Measurements from ENCODE around the gene DRAXIN. TPM values are rescaled to one million over a fixed set of nuclear protein-coding genes. Genes with fewer than 3 reads are reported as not detected.

The DRAXIN gene
- total RNA-seq, 1 donor from 2014 or later = 1.7 TPM

DNA sequence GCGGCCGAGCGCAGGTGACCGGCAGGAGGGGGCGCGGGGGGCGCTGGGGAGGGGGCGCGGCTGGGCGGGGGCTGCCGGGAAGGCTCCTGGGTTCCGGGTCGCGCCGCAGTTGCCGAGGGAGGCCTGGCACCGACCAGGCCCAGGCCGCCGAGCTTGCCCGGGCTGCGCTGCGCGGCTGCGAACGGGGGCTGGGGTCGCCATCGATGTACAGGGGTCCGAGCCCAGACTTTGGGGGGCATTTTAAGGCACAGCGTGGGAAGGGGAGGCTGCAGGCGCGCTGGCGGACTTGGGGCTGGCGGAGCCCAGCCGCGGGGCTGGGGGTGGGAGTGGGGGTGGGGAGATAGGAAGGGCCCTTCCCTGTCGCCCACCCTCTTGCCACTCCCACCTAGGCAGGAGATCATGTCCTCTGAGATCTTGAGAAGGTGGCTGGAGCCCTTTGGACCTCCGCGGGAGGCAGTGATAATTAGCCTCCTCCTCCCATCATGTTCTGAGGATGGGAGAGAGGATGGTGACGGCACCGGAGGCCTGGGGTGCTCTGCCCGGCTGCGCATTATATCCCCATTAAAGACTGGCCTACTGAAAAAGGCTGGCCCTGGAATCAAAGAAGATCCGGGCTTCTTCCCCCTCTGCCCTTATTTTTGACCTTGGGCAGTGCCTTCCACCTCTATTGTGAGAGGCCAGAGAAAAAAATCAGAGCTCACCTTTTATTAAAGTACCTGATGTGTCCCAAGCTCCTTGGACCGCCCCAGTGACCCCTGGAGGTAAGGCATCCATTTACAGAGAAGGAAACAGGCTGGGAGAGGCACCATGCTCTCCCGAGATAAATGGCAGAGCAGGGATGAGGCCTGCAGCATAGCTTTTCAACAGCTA is 36.3 kb upstream of the DRAXIN start:
- no peaks in the 10 kb centered on the region for H3K9me3 ChIP-seq (ENCODE audit: insufficient read depth, low read depth, low read length)
- Mint-ChIP-seq H3K4me1 (ENCODE audit: low read depth, unreplicated experiment) (peaks cover 6% of the 10 kb centered on the region), H3K27ac (ENCODE audit: unreplicated experiment) (no peak overlapping the region), H3K9me3 (ENCODE audit: unreplicated experiment) (no peaks in the 10 kb centered on the region), H3K27me3 (ENCODE audit: low read depth, unreplicated experiment) (peaks cover 6% of the 10 kb centered on the region), H3K4me3 (ENCODE audit: unreplicated experiment) (peak overlapping the region; percentile 82), H3K36me3 (ENCODE audit: low read depth, unreplicated experiment) (peaks cover 8% of the 10 kb centered on the region)
- peaks cover 3% of the 10 kb centered on the region for H4K20me1 ChIP-seq (ENCODE audit: insufficient read depth, low read length)
- H3K4me3 ChIP-seq (ENCODE audit: insufficient read depth, low read depth, low read length) = peak overlapping the region; percentile 50
- H3K27ac ChIP-seq (ENCODE audit: low read depth, low read length) = no peak overlapping the region
- peak overlapping the region; percentile 40 for H3K9ac ChIP-seq (ENCODE audit: low read length)
- peaks cover 11% of the 10 kb centered on the region for H3K4me1 ChIP-seq (ENCODE audit: insufficient read depth, low read length)
- no peak for TF ChIP-seq EZH2 (IDR thresholded peaks at IDR 0.05; ENCODE audit: insufficient read depth, low read length)
- TF ChIP-seq, protein P1, sequence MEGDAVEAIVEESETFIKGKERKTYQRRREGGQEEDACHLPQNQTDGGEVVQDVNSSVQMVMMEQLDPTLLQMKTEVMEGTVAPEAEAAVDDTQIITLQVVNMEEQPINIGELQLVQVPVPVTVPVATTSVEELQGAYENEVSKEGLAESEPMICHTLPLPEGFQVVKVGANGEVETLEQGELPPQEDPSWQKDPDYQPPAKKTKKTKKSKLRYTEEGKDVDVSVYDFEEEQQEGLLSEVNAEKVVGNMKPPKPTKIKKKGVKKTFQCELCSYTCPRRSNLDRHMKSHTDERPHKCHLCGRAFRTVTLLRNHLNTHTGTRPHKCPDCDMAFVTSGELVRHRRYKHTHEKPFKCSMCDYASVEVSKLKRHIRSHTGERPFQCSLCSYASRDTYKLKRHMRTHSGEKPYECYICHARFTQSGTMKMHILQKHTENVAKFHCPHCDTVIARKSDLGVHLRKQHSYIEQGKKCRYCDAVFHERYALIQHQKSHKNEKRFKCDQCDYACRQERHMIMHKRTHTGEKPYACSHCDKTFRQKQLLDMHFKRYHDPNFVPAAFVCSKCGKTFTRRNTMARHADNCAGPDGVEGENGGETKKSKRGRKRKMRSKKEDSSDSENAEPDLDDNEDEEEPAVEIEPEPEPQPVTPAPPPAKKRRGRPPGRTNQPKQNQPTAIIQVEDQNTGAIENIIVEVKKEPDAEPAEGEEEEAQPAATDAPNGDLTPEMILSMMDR (IDR thresholded peaks at IDR 0.05; ENCODE audit: insufficient read depth, low read depth, low read length) = no peak
- H3K79me2 ChIP-seq (ENCODE audit: insufficient read depth, low read length) = no peaks in the 10 kb centered on the region
- DNase-seq (ENCODE audit: low read depth) (no peak), FAIRE-seq (no peak)
- no peaks in the 10 kb centered on the region for H3K36me3 ChIP-seq (ENCODE audit: insufficient read depth, low read length)
- H2AFZ ChIP-seq (ENCODE audit: low read depth, low read length) = no peak overlapping the region
- peak overlapping the region; percentile 82 for H3K4me2 ChIP-seq (ENCODE audit: low read length)
- peaks cover 5% of the 10 kb centered on the region for H3K27me3 ChIP-seq (ENCODE audit: insufficient read depth, low read length)

DNA sequence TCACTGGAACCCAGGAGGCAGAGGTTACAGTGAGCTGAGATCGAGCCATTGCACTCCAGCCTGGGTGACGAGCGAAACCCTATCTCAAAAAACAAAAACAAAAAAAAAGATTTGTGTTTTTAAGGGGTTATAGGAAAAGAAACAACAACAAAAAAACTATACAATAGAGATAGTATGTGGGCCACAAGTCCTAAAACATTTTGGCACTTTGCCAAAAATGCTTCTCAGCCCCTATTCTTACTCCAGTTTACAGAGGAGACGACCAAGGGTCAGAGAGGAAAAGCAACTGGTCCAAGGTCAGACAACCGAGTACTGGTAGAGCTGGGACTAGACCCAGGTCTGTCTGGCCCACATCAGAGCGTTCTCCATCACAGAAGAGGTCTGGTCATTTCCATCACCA is 33.9 kb upstream of the DRAXIN start:
- H4K20me1 ChIP-seq (ENCODE audit: insufficient read depth, low read length) = peaks cover 3% of the 10 kb centered on the region
- H3K4me3 ChIP-seq (ENCODE audit: insufficient read depth, low read depth, low read length) = no peak overlapping the region
- H3K4me3 Mint-ChIP-seq (ENCODE audit: unreplicated experiment) = no peak overlapping the region
- H2AFZ ChIP-seq (ENCODE audit: low read depth, low read length) = no peak overlapping the region
- peaks cover 1% of the 10 kb centered on the region for H3K27me3 Mint-ChIP-seq (ENCODE audit: low read depth, unreplicated experiment)
- peaks cover 8% of the 10 kb centered on the region for H3K4me1 ChIP-seq (ENCODE audit: insufficient read depth, low read length)
- no peaks in the 10 kb centered on the region for H3K27me3 ChIP-seq (ENCODE audit: insufficient read depth, low read length)
- H3K4me2 ChIP-seq (ENCODE audit: low read length) = no peak overlapping the region
- H3K36me3 ChIP-seq (ENCODE audit: insufficient read depth, low read length) = no peaks in the 10 kb centered on the region
- no peak overlapping the region for H3K27ac Mint-ChIP-seq (ENCODE audit: unreplicated experiment)
- H3K9ac ChIP-seq (ENCODE audit: low read length) = no peak overlapping the region
- H3K36me3 Mint-ChIP-seq (ENCODE audit: low read depth, unreplicated experiment) = peaks cover 20% of the 10 kb centered on the region
- H3K9me3 Mint-ChIP-seq (ENCODE audit: unreplicated experiment) = no peaks in the 10 kb centered on the region
- FAIRE-seq (no peak), DNase-seq (ENCODE audit: low read depth) (no peak)
- no peaks in the 10 kb centered on the region for H3K79me2 ChIP-seq (ENCODE audit: insufficient read depth, low read length)
- no peak overlapping the region for H3K27ac ChIP-seq (ENCODE audit: low read depth, low read length)
- TF ChIP-seq, protein P1 (IDR thresholded peaks at IDR 0.05; ENCODE audit: insufficient read depth, low read depth, low read length) = no peak
- TF ChIP-seq EZH2 (IDR thresholded peaks at IDR 0.05; ENCODE audit: insufficient read depth, low read length) = no peak
- H3K9me3 ChIP-seq (ENCODE audit: insufficient read depth, low read depth, low read length) = no peaks in the 10 kb centered on the region
- peaks cover 3% of the 10 kb centered on the region for H3K4me1 Mint-ChIP-seq (ENCODE audit: low read depth, unreplicated experiment)

DNA sequence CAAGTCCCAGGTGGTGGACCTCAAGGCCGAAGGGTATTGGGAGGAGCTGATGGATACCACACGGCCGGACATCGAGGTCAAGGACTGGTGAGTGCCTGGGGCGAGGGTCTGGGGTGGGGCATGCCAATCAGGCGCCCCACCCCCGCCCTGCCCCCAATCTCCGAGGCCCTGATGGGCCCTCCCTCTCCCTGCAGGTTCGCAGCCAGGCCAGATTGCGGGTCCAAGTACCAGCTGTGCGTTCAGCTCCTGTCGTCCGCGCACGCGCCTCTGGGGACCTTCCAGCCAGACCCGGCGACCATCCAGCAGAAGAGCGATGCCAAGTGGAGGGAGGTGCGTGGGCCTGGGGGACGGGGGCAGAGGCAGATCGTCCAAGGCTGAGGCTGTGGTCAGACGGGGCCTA is 33.0 kb upstream of the DRAXIN start:
- H3K36me3 Mint-ChIP-seq (ENCODE audit: low read depth, unreplicated experiment) = peaks cover 25% of the 10 kb centered on the region
- Histone ChIP-seq H3K9me3 (ENCODE audit: insufficient read depth, low read depth, low read length) (no peaks in the 10 kb centered on the region), H3K27me3 (ENCODE audit: insufficient read depth, low read length) (no peaks in the 10 kb centered on the region), H3K4me1 (ENCODE audit: insufficient read depth, low read length) (peaks cover 8% of the 10 kb centered on the region), H3K79me2 (ENCODE audit: insufficient read depth, low read length) (no peaks in the 10 kb centered on the region), H3K9ac (ENCODE audit: low read length) (no peak overlapping the region), H2AFZ (ENCODE audit: low read depth, low read length) (no peak overlapping the region), H3K4me3 (ENCODE audit: insufficient read depth, low read depth, low read length) (no peak overlapping the region), H3K4me2 (ENCODE audit: low read length) (no peak overlapping the region), H3K36me3 (ENCODE audit: insufficient read depth, low read length) (no peaks in the 10 kb centered on the region), H4K20me1 (ENCODE audit: insufficient read depth, low read length) (peaks cover 3% of the 10 kb centered on the region), H3K27ac (ENCODE audit: low read depth, low read length) (no peak overlapping the region)
- TF ChIP-seq, protein P1 (IDR thresholded peaks at IDR 0.05; ENCODE audit: insufficient read depth, low read depth, low read length) = no peak
- no peak for TF ChIP-seq EZH2 (IDR thresholded peaks at IDR 0.05; ENCODE audit: insufficient read depth, low read length)
- H3K27ac Mint-ChIP-seq (ENCODE audit: unreplicated experiment) = no peak overlapping the region
- no peak for DNase-seq (ENCODE audit: low read depth)
- H3K27me3 Mint-ChIP-seq (ENCODE audit: low read depth, unreplicated experiment) = peaks cover 1% of the 10 kb centered on the region
- H3K4me1 Mint-ChIP-seq (ENCODE audit: low read depth, unreplicated experiment) = peaks cover 3% of the 10 kb centered on the region
- FAIRE-seq = no peak
- H3K4me3 Mint-ChIP-seq (ENCODE audit: unreplicated experiment) = no peak overlapping the region
- H3K9me3 Mint-ChIP-seq (ENCODE audit: unreplicated experiment) = no peaks in the 10 kb centered on the region
